HG03460 (cell line): Measurements from ENCODE around the gene AP3M1.

Experiments used
- ATAC-seq: cut with Tn5 transposase; IDR thresholded peaks from one replicate; pipeline ENCODE4 v1.9.1; 2021; ENCODE audit not compliant: unreplicated experiment

The AP3M1 gene

DNA sequence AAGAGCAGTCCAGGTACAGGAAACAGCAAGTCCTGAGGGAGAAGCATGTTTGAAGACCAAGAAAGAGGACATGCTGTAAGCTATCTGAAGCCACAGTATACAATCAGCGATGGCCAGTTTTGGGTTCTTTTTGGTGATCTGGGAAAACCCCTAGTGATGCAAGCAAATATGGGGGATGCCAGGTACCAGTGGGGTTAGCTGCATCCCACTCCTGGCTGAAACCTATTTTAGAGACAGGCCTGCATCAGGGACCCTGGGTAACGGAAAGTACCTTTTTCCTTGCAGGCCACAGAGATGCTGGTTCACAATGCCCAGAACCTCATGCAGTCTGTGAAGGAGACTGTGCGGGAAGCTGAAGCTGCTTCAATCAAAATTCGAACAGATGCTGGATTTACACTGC is 32.9 kb downstream of the AP3M1 start:
- ATAC-seq = no peak

DNA sequence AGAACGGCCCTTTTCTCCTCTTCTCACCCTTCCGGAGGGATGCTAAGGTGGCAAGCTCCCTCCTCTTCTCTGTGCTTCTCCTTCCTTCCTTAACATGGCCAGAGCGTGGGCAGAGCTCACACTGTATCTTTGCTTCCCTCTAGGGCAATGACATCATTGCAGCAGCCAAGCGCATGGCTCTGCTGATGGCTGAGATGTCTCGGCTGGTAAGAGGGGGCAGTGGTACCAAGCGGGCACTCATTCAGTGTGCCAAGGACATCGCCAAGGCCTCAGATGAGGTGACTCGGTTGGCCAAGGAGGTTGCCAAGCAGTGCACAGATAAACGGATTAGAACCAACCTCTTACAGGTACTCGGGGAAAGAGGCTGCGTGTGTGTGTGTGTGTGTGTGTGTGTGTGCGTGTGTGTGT is 36.6 kb downstream of the AP3M1 start:
- ATAC-seq = no peak

DNA sequence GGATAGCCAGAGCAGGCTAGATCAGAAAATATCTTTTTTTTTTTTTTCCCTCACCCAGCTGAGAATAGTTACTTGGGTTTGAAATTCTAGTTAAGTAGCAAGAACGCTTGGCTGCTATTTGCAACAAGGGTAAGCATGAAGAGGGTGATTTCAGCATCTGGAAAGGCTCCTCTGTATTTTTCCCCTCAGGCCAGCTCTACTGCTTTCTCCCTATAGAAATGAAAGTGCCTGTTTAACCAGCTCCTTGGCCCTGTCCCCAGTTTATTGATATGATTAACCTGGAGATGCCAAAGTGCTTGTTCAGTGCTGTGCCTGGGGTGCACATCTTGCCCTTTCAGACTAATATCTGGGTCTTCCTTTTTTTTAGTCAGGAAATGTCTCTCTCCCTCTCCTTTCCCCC is 37.1 kb downstream of the AP3M1 start:
- ATAC-seq = no peak

DNA sequence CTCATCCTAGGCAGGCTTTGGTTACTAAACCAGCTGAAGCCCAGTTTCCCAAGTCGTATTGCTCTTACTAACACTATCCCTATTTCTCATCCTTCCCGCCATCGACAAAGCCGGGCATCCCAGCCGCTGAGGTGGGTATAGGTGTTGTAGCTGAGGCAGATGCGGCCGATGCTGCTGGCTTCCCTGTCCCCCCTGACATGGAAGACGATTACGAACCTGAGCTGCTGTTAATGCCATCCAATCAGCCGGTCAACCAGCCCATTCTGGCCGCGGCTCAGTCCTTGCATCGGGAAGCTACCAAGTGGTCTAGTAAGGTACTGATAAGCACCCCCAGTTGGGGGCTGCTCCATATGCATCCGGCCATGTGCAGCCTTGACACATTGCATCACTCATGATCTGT is 38.8 kb downstream of the AP3M1 start:
- no peak for ATAC-seq

DNA sequence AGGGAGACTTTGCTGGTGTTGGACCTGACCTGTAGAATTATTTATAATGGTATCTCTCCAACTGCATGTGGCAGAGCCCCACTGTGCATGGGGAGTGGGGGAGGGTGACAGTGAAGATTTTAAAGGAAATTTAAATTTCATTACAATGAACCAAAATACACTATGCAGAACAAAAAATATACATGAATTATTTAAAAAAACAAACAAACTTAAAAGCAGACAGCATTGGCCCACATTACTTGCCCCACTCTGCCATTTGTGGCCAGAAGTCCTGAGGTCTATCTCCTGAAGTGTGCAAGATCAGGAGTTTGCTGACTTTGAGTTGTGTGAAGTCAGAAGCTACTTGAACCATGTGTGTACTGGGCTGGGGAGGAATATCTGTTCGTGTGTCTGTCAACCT is 40.5 kb downstream of the AP3M1 start:
- no peak for ATAC-seq

DNA sequence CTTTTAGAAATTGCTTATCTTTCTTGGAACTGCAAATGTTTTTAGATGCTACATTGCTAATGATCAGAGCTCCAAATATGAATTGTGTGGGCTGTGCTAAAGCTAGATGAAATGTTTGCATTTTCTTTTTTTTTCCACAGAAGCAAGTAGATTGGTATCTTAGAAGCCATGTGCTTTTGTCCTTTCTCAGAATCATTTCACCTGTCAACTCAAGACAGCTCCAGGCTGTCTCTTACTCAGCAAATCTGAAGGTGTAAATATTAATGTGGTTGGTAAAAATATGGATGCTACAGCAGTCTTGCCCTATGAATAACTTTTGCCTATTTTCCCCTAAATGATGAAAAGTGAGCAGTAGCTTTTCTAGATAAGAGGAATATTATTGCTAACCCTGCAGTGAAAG is 41.2 kb downstream of the AP3M1 start:
- ATAC-seq = no peak

DNA sequence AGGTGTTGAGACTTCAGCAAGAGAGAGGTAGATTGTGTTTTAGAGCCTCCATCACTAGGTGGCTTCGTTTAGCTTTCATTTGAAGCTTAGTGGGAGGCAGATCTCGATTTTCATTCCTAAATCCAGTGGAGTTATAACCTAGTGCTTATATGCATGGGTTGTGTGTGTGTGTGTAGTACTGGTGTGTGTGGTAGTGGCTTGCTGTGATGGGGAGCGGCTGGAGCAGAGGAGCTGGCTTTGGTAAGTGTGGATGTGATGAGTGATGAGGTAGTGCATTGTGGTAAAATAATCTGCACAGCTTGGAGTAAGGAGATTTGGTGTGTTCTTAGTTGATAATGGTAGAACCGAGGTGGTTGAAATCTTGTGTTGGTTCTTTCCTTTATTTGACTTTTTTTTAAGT is 43.2 kb downstream of the AP3M1 start:
- no peak for ATAC-seq

DNA sequence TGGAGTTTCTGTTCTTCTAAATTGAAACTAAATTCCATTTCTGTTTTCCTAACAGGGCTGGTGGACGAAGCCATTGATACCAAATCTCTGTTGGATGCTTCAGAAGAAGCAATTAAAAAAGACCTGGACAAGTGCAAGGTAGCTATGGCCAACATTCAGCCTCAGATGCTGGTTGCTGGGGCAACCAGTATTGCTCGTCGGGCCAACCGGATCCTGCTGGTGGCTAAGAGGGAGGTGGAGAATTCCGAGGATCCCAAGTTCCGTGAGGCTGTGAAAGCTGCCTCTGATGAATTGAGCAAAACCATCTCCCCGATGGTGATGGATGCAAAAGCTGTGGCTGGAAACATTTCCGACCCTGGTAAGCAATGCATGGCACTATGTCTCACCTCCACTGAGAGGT is 45.6 kb downstream of the AP3M1 start:
- no peak for ATAC-seq

DNA sequence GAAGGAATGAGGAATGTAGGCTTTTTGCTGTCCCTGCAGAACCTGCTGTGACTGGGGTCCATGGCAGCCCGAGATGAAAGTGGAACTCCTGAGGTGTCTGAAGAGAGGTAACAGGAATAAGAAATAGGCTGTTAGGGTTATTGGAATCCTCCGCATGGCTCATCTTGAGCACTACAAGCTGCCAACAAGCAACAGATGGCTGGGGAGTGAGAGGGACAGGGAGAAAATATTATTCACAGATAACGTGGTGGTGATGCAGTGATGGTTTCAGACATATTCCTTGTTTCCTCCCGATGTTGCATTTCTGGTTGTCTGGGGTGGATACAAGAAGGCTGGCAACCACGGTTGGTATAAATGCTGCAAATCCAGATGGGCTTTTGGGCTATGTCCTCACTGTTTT is 46.1 kb downstream of the AP3M1 start:
- no peak for ATAC-seq

DNA sequence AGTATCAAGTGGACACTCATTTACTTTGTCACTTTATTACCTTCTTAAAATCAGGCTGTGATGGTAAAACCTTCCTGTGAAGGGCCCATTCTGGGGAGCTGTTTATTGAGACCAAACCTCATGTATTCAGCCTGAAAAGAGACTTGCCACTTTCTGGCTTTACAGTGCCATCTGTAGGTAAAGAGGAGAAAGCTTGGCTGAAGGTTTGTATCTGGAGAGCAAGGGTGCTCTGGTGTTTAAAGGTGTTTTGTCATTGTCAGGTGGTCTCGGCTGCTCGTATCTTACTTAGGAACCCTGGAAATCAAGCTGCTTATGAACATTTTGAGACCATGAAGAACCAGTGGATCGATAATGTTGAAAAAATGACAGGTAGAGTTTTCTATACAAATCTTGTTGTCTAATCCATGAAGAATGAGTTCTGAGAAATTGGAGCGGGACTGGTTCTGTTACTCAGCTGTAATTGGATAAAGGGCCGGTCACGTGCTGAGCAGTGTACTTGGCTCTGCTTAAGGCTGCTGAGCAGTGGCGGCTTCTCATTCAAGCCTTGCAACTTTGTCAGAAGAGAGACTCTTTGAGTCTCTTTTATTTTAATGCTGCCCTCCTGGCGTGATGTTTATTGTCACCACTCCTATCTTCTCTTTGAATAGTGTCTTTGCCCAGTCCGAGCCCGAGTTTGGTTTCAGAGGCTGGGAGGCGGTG is 46.9 kb downstream of the AP3M1 start:
- no peak for ATAC-seq

DNA sequence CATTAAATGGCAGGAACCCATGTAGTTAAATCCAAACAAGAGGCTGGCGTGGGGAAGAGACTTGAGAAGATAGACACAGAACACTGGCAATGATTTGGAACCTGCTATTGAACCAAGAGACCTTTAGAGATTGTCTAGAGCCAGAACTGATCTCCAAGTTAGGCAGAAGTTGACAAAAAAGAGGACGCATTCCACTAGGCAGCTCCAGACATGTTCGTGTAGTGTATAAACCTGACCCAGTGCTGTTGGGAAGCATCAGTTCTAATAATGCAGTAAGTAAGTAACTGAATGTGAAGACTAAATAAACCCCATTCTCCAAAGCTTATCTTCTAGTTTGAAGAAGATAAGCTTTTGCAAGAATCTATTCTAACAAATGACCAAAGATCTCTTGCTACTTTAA is 50.8 kb downstream of the AP3M1 start:
- no peak for ATAC-seq

DNA sequence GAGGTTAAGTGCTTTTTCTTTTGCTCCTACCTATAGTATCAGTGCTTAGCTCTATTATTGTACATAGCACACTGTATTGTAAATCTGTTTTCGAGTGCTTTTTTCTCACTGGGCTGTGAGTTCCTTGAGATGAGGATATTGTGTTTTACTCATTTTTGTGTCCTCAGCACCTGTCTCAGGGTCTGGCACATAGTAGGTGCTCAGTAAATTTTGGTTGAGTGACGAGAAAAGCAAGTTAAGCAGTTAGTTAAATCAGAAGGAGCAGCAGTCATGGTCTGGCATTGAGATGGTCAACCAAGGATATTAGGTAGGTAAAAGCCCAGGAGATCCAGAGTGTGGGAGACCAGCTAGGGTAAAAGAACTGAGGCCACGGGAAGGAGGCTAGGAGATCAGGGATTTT is 51.2 kb downstream of the AP3M1 start:
- ATAC-seq = no peak

DNA sequence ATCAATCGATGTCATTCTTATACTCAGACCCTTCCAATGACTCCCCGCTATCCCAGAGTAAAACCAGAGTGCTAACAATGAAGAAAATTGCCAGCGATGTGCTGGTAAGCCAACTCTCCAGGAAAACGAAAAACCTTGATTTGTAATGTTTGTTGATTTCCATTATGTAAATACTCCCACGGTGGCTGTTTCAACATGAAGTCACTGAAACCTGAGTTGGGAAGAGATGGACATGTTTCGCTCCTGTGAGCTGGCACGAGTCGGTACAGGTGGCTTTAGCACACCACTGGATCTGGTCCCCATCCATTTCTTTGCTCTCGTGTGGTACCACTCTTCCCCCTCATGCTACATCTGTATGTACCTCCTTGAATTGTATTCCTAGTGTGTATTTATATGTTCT is 52.9 kb downstream of the AP3M1 start:
- no peak for ATAC-seq

DNA sequence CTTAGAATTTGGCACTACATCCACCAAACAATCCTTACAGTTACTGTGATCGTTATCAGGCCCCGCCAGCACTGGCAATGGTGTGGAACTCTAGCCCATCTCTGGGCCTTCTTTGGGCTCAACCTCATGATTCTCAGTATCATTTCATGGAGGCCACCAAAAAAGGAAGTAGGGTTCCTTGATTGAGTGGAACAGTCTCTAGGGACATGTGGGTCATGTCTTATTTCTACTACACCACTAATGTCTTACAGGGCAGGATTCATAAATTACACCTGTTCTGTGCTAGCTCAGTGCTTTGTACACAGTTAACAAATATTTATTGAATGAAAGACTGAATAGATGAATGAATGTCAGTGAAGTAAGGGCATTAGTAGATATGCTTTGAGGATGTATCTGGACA is 53.9 kb downstream of the AP3M1 start:
- peak; percentile 96 for ATAC-seq

DNA sequence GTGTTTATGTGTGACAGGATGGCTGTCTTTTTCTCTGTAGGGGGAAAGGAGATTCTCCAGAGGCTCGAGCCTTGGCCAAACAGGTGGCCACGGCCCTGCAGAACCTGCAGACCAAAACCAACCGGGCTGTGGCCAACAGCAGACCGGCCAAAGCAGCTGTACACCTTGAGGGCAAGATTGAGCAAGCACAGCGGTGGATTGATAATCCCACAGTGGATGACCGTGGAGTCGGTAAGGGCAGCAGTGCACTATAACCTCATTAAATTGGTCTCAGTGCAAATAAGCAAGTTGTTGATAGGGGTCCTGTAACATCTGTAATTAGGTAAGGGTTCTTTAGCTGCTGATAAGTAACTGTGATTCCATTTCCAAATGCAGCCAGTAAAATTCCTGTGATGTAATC is 56.4 kb downstream of the AP3M1 start:
- no peak for ATAC-seq

DNA sequence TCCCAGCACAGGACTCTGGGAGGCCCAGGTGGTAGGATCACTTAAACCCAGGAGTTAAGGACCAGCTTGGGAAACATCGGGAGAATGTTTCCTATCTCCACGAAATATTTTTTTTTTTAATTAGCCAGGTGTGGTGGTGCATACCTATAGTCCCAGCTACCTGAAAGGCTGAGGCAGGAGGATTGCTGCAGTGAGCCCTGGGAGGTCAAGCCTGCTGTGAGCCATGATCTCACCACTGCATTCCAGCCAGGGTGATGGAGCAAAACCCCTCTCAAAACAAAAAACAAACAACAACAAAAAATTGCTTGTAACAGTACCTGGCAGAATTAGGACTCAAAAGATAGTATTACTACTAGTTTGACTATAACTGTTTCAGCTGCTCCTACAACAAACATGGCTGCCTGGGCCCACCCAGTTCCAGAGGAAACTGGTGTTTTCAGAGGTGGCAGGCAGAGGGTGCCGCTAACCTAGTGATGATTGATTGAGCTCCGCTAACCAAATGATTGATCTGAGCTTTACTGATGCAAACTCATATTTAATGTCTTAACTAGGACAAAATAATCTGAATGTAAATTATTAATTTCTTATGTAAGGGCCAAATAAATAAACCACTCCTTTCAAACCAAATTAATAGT is 57.0 kb downstream of the AP3M1 start:
- ATAC-seq = no peak

DNA sequence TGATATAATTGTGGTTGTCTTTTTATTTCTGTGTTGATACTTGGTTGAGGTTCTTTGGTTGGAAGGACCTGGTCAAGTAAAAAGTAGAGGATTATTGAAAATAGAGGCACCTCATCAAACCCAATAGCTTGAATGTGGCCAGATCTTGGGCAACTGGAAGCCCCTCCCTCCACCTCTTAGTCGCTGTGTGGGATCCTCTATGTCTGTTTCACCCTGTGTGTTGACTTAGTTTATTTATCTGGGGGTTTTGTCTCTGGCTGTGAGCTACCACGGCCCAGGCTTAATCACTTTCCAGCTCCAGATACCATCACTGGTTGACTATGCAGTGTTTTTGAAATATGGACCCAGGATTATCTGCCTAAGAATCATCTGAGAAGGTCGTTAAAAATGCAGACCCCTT is 58.3 kb downstream of the AP3M1 start:
- no peak for ATAC-seq

DNA sequence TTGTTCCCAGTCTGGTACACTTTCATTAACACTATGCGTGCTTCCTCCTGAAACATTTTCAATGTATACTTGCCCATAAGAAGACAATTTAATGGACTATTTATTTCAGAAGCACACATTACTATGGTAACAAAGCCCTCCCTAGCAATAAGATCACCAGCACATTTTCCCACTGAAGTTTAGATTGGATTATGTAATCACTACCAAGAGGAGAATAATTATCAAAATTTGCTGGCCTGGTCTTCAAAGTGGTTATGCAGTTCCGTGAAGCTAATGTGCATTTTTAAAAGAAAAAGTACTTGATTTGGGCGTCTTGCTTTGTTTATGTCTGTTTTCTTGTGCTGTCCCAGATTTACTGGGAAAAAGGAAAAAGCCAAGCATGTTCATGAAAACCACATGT is 61.9 kb downstream of the AP3M1 start:
- ATAC-seq = no peak

DNA sequence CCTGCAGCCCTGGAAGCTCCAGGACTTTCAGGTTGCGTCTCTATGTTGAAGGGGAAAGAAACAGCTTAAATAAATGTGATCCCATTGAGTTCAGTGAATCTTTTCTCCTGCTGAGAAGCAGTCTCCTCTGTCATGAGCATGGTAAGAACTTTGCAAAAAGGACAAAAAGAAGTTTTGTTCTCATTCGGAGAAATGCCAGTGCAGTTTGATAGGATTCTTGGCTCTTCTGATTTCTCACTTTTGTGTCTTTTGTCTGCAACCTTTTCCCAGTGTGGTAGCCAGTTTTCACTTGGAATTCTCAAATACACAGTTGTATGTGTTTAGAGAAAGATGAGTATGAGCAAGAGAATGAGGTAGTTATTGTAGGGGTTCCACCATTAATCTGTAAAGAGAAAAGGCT is 64.3 kb downstream of the AP3M1 start:
- ATAC-seq = no peak

DNA sequence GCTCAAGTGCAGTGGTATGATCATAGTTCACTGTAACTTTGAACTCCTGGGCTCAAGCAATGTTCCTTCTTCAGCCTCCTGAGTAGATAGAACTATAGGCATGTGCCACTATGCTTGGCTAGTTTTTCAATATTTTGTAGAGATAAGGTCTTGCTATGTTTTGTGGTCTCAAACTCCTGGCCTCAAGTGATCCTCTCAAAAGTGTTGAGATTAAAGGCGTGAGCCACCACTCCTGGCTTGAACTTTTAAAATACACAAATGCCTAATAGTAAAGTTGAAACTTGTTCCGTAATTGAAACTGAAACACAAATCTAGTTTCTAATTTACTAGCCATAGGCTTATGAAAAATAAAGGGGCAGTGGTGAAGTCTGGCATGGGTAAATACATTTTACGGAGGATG is 65.7 kb downstream of the AP3M1 start:
- peak; percentile 69 for ATAC-seq

DNA sequence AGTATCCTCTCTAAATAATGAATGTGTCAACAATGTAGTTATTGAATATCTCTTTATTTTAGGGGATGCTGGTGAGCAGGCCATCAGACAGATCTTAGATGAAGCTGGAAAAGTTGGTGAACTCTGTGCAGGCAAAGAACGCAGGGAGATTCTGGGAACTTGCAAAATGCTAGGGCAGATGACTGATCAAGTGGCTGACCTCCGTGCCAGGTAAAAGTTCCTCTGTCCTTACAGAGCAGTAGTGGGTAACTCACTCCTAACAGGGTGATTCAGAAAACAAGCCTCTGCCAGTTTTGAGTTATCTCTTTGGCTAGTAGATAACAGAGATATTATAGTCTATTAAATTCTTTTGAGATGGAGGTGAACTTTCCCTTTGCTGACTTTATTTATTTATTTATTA is 67.3 kb downstream of the AP3M1 start:
- ATAC-seq = no peak

DNA sequence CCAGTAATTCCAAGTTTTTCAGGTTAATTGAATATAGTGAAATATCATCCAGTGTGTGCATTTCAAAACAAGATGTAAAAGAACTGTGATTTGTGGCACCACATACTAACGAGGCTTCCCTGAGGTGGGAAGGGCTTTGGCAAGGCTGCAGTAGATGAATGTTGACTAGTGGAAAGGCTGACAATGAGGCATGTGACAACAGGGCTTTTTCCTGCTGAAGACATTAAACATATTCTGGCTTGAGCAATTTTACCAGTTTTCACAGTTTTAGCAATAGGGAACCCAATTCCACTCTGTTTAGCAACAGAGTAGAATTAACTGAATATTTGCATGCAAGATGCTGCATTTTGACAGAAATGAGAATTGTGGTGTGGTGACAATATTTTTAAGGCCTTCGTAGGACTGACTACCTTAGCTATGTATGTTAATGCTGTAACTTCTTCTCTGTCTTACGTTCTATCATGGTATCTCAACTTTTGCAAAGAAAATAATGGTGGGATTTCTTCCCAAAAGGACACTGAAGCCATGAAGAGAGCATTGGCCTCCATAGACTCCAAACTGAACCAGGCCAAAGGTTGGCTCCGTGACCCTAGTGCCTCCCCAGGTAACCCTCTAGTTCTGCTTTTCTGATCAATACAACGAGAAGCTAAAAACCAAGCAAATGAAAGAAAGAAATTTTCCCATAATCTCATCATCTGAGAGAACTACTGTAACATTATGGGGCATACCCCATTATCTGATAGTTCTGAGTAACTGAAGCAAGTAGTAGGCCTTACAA is 68.5 kb downstream of the AP3M1 start:
- no peak for ATAC-seq
